Umbilical cord (tissue), 2 donors: ENCODE measurements around the gene SLC26A1. TPM values are rescaled to one million over a fixed set of nuclear protein-coding genes. Genes with fewer than 3 reads are reported as not detected.

Source experiments
- DNase-seq: peaks from one replicate; pipeline ENCODE4 v3.0.0-alpha.2; 2015; ENCODE audit warnings: low spot score
- total RNA-seq: library from RNA; depleted of rRNA; stranded (reverse); fragments of >200 nt; gene quantifications from one replicate; pipeline ENCODE4 v1.2.3, GENCODE V29; 2014; ENCODE audit warnings: low replicate concordance; ENCODE audit not compliant: insufficient read depth

SLC26A1 gene
- total RNA-seq, 1 donor from 2014 or later: not detected

DNA sequence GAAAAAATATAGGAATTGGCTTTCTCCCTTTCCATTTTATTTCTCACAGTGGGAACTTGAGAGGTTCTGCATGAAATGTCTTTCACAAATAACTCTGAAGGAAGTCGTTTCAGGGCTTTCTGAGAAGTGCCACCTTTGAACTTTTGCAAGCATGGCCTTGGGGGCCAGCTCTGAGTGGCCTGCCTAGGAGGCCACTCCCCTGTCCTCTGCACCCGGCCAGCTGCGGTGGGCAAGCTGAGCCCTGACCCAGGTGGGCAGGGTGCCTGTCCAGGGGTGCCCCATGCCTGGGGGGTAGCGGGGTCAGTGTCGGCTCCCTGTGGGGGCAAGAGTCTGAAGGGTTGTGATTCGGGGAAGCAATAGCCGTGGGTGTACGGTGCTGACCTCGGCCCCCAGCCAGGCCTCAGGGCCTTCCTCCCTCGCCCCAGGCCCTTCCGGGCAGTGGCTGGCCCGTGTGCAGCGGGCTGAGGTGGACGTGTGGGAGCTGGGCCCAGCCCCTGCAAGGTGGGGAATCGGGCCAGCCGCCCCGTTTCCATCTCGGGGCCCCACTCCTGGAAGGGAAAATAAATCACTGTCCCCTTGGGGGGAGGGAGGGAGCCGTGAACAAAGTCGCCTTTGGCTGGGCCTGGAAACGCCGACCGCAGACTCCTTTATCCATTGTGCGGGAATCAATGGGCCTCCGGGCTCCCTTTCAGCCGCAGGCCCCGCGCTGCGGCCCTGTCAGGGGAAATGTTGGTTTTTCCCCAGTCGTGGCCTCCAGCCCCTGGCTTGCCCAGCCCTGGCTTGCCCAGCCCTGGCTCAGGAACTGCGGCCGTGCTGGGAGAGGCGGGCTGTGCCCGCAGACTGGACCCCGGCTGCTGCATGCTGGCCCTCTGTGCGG is 21.3 kb upstream of the SLC26A1 start:
- no peak for DNase-seq

DNA sequence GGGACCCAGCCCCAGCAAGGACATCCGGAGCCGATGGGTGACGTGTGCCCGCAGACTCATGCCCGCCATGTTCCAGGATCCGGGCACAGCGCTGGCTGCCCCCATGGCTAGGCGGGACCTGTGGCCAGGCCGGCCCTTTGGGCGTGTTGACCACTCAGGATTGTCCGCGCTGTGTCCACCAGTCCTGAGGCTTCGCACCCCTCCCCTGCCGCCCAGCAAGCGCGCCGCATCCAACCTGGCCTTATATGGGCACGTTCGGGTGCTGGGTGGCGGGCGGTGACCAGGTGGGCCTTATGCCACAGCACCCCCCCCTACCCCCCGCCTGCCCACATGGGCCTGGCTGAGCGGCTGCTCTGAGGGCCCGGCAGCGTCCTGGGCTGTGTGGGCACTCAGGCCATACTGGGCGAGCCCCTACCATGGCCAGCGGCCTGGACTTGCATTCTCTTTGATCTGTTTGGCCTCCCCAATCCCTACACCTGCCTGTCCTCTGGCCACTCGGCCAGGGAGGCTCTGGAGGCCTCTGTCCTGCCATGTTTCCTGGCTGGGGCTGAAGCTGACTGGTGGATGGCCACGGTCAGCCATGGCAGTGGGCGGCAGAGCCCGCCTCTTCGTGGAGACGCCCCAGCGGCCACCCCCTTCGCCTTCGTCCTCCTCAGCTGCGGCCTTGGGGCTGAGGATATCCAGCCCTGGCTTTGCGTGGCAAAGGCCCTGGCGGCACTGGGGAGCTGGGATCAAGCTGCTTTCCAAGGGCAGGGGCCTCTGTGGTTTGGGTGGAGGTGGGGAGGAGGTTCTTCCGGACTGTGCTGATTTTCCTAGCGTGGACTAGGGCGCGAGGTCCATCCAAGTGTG is 20.2 kb upstream of the SLC26A1 start:
- no peak for DNase-seq

DNA sequence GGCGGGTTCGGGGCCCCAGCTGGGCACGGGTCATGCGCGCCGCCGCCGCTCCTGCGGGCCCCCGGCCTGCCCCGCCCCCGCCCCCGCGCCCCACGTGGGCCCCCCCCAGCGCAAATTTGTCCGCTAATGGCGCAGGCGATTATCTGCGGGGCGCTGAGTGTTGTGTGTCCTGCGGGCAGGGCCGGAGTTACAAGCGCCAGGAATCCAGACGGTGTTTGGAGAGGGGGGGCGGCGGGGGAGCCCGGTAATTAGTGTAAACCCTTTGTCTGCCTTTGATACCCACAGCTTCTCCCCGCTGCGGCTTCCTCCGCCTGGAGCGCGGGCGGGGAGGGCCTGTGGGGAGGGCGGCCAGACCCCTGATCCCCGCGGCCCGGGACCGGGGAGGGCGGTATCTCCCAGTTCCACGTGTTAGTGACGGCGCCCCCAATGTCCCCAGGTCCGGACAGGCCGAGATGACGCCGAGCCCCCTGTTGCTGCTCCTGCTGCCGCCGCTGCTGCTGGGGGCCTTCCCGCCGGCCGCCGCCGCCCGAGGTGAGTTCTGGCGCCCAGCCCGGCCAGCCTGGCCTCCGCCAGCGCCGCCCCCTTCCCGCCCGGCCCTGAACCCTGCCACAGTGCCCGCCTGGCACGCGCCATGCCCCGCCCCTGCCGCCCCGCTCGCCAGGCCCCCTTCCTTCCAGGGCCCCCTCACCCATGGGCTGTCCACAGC is 19.0 kb upstream of the SLC26A1 start:
- DNase-seq: no peak

DNA sequence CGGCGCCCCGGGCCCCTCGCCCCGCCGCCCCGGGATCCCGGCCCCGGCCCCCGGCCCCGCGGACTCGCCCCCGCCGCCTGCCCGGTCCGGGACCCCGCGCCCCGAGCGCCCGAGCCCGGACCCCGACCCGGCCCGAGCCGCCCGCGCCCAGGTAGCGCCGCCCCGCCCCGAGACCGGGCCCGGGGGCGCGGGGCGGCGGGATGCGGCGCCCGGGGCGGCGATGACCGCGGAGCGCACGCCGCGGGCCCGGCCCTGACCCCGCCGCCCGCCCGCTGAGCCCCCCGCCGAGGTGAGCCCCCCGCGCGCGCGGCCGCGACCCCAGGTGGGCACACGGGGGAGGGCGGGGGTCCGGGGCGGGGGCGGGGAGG is 18.4 kb upstream of the SLC26A1 start:
- no peak for DNase-seq

DNA sequence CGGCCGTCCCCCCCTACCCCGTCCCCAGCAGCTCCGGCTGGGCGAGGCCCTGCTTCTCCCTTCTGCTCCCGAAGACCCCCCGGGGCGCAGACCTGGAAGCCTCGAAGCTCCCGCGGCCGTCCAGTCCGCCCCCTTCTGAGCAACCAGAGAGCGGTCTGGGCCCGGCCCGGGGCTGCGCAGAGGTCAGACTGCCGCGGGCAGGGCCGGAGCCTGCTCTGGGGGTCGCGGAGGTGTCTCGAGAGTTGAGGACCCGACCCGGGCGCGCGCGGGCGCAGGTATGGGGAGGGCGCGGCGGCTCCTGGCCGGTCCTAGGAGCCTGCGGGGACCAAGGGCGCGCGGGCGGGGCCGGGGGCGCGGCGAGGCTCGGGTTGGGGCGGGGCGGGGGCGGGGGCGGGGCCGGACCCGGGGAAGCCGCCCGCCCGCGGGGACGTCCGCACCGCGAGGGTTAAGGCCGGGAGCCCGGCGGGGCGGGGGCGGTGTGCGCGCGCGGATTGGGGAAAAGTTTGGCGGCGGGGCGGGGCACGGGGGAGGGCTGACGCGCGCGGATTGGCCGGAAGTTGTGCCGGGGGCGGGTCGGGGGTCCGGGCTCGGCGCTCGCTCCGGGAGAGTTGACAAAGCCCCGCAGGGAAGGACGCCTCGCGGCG is 17.9 kb upstream of the SLC26A1 start, which contains the start of gene FGFRL1:
Gene FGFRL1 (plus strand): TSS at position 605 of the 644 bp plus-strand sequence. CDS start 860 bp downstream, outside the sequence.
- peak; percentile 90 for DNase-seq

DNA sequence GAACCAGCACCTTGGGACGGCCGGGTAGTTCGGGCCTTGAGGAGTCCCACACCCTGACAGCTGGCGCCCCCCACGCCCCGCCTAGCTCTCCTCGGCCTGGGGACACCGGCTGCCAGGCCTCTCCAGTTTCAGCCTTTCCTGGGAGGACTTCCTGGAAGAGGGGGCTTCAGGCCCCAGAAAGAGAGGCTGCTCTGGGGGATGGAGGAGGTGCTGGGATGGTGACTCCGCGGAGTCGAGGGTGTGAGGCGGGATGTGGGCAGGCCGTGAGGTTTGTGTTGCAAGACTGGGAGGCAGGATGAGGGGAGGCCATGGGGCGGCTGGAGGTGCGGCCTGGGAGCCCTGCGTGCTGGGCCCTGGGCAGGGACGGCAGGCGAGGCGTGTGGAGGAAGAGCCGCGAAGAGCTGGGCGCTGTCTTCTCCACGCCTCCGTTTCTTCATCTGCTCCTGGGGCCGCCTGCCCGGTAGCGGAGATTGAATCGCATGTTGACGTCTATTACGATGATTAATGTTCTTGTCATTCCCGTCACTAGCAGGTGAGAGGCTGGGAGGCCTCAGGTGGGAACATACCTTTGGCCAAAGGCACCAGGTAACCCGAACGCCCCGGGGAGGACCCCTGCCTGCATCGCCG is 17.3 kb upstream of the SLC26A1 start:
- DNase-seq: peak; percentile 85

DNA sequence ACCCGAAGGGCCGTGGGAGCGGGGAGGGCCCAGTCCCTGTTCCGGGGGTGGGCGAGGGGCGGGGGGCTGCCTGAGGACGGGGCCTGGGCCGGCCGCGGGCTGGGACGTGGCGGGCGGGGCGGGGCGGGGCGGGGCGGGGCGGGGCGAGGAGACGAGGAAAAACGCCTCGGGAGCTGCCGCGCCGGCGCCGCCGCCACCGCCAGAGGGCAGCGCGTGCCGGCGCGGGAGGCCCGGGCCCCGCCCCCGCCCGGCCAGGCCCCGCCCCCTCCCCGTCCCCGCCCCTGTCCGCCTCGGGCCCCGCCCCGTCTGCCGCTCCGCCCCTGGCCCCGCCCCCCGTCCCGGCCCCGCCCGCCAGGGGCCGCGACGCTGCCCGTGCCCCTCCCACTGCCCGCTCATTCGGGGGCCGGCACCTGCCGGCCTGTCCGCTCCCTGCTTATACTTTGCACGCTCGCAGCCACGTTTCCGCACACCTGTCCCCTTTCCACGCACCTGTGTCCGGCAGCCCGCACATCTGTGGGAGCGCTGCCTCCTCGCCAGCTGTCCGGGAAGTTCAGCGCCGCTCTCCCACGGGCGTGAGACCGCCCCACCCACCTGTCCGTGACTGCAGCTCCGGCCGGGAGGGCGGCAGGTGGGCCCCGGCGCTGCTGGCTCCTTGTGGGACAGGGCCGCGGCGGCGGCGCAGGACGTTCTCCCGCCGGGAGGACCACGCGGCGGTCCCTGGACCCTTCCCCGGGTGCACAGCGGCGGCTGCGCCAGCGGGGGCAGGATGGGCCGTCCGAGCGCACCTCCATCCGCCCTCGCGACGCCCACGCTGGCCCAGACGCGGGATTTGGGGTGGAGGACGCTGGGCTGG is 16.6 kb upstream of the SLC26A1 start:
- DNase-seq: peak; percentile 58

DNA sequence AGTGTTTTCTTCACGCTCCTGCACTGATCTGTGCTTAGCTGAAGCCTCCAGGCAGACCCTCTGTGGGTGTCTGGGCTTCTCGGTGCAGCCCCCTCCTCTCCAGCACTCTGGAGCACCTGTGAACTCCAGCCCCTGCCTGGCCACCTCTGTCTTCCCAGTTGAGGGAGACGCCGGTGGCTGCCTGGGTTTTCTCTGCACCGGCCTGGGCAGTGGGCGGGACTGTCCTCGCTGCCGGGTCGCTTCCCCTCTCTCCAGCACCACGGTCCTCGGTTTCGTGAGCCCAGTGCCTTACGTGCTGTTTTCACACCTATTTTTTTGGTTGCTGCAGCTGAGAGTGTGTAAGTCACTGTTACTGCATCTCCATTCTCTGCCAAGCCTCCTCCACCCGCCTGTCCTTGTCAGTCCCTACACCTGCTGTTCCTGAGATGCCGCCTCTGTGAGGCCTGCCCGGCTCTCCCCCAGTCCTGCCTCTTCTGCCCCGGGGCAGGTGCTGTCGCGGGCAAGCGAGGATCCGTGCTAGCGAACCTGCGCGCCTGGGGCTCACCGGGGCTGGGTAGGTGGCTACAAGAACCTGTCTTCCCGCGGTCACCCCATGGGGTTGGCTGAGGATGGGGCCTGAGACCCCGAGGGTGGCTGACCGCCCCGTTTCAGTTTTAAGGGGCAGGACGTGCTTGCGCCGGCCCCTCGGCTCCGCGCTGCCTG is 15.8 kb upstream of the SLC26A1 start:
- no peak for DNase-seq

DNA sequence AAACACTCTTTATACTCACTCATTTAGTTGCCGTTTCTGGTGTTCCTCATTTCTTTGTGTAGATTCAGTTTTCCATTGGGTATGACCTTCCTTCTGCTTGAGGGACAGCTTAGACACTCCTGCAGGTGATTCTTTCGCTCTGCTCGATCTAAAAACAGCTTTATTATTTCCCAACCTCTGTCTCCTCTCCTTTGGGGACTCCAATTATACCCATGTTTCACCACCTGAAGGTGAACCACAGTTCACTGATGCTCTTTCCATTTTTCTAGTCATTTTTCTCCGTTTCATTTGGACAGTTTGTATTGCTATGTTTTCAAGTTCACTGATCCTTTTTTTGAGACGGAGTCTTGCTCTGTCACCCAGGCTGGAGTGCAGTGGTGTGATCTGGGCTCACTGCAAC is 13.7 kb upstream of the SLC26A1 start:
- DNase-seq: no peak

DNA sequence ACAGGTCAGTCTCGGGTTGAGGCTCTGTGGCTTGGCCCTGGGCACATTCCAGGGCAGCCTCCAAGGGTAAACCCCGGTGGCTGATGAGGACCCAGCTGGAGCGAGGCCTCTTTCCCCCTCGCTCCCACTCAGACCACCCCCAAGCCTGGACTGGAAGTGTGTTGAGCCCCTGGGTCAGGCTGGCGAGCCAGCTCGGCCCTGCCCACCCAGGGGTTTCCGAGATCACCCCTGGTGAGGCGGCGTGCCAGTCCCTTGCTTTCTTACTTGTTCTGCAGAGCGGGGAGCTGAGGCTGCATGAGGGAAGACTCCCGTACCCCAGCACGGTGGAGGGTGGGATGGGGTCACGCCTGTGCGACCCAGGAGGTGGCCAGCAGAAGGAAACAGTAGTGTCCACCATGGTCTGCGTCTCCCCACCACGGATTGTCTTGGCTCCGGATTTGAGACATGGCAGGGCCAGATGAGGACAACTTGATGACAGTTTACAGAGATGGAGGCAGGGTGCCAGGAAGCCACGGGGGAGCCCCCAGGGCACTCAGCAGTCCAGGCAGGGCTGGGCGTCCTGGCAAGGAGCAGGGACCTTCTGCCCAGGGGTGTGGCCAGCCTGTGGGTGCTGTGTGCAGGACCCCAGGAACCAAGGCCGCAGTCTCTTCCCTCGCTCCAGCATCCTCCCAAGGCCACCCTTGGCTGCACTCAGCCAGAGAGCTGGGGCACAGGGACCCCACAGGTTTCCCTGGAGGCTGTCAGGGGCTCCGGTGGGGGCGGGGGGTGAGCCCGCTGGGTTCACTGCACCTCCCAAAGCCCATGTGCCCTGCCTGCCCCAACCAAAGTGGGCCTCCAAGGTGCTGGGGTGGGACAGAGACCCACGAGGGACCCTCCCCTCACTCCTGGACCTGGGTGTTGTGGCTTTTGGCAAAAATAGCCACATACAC is 11.6 kb upstream of the SLC26A1 start:
- DNase-seq: no peak

DNA sequence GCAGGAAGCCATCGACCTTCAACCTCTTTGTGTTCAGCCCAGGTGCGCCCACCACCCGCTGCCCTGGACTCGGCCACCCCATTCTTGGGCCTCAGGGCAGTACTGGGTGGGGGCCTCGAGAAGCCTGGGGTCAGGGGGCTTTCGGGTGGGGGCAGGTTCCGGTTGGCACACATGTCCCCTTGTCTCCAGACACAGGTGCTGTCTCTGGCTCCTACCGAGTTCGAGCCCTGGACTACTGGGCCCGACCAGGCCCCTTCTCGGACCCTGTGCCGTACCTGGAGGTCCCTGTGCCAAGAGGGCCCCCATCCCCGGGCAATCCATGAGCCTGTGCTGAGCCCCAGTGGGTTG is 10.8 kb upstream of the SLC26A1 start:
- DNase-seq: no peak

DNA sequence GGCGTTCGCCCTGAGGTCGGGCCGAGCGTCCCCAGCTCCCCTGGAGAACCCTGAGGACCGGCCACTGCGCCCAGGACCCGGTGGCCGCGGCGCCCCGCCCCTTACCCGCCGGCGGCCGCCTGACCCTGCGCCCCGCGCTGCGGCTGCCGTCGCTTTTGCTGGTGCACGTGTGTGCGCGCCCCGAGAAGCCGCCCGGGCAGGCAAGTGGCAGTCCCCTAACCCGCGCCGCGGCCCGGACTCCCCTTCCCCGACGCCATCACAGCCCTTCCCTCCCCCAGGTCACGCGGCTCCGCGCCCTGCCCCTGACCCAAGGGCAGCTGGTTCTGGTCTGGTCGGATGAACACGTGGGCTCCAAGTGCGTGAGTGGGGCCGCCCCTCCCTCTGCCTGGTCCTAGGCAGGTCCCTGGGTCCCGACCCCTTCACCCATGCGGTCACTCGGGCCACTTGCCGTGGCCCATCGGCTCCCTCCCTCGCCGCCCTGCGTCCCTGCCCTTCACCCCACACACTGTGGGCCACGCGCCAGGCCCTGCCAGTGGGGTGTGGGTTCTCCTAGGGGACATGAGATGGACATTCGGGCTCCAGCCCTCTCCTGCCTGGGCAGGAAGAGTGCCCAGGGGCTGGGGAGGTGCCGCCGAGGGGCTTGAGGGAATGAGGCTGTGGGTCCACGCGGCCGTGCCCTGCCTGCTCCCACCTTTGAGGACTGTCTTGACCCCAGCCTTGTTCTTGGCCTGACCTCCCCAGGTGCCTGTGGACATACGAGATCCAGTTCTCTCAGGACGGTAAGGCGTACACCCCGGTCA is 10.3 kb upstream of the SLC26A1 start:
- no peak for DNase-seq

DNA sequence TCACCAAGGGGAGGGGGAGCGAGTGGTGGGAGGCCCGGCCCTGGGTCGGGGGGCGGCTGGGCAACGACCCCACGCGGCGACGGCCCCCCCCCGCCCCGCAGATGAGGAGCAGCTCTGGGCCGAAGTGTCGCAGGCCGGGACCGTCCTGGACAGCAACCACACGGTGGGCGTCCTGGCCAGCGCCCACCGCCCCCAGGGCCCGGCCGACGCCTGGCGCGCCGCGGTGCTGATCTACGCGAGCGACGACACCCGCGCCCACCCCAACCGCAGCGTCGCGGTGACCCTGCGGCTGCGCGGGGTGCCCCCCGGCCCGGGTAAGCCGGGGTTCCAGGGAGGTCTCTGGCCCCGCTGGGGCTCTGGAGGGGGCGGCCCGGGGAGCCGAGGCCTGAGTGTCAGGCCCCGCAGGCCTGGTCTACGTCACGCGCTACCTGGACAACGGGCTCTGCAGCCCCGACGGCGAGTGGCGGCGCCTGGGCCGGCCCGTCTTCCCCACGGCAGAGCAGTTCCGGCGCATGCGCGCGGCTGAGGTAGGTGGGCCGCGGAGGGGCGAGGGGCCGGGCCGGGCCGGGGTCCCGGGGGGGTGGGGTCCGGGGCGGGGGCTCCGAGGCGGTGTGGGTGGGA is 9.5 kb upstream of the SLC26A1 start:
- DNase-seq: no peak

DNA sequence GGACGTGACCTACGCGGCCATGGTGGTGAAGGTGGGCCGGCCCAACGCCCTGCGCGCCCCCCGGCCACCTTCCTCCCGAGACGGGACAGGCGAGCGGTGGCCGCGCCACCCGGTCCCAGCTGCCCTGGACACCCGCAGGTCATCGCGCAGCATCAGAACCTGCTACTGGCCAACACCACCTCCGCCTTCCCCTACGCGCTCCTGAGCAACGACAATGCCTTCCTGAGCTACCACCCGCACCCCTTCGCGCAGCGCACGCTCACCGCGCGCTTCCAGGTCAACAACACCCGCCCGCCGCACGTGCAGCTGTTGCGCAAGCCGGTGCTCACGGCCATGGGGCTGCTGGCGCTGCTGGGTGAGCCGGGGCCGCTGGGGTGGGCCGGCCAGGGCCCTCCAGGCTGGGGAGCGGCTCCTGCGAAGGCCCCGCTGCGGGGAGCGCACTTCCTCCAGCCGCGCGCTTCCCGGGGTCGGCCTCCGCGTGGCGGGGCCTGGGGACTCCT is 9.0 kb upstream of the SLC26A1 start:
- DNase-seq: no peak

DNA sequence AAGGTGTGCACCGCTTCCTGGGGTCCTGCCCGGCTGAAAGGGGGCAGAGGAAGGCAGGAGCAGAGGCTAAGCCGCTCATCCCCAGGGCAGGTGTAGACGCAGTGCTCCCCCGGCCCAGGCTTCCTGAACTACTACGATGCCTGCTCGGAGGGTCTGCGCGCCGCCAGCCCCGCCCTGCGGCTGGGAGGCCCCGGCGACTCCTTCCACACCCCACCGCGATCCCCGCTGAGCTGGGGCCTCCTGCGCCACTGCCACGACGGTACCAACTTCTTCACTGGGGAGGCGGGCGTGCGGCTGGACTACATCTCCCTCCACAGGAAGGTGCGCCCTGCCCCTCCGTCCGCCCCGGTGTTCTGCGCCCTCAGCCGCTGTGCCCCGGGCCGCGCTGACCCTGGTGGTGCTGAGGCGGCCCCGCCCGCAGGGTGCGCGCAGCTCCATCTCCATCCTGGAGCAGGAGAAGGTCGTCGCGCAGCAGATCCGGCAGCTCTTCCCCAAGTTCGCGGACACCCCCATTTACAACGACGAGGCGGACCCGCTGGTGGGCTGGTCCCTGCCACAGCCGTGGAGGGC is 8.4 kb upstream of the SLC26A1 start:
- DNase-seq: no peak

DNA sequence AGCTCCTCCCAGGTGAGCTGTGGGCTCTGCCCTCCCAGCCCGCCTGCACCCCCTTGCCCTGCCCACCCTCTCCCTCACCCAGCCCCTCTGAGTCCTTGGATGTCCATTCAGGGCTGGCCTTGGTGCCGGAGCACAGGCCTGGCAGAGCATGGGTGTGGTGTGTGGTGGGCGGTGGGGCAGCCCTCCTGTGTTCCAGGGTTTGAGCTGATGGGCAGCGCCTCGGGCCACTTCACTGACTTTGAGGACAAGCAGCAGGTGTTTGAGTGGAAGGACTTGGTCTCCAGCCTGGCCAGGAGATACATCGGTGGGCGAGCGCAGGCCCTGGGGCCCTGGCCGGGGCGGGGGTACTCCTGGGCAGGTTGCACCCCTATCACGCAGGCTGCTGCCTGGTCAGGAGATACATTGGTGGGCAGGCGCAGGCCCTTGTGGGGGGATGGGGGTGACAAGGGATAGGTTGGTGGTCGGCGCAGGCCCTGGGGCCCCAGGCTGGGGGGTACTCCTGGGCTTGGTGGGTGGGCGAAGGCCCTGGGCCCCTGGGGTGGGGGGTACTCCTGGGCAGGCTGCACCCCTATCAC is 7.6 kb upstream of the SLC26A1 start:
- DNase-seq: no peak
